Stimulated activated CD8-positive, alpha-beta memory T cell treated with anti-CD3 and anti-CD28 coated beads, Interleukin-12 subunit alpha, Interleukin-12 subunit beta, amount 100 ng/mL, for 24 hours (primary cell): ENCODE results near the gene SLITRK6.
"Not testable (repeated sequence)": the region's sequence is repeated elsewhere in the genome, so short reads cannot be mapped to it uniquely, and the experiment has no call there.

Source experiments
- DNase-seq: peaks from one replicate; pipeline ENCODE4 v3.0.0-alpha.2; 2020; ENCODE audit errors: extremely low read depth

Gene SLITRK6, protein sequence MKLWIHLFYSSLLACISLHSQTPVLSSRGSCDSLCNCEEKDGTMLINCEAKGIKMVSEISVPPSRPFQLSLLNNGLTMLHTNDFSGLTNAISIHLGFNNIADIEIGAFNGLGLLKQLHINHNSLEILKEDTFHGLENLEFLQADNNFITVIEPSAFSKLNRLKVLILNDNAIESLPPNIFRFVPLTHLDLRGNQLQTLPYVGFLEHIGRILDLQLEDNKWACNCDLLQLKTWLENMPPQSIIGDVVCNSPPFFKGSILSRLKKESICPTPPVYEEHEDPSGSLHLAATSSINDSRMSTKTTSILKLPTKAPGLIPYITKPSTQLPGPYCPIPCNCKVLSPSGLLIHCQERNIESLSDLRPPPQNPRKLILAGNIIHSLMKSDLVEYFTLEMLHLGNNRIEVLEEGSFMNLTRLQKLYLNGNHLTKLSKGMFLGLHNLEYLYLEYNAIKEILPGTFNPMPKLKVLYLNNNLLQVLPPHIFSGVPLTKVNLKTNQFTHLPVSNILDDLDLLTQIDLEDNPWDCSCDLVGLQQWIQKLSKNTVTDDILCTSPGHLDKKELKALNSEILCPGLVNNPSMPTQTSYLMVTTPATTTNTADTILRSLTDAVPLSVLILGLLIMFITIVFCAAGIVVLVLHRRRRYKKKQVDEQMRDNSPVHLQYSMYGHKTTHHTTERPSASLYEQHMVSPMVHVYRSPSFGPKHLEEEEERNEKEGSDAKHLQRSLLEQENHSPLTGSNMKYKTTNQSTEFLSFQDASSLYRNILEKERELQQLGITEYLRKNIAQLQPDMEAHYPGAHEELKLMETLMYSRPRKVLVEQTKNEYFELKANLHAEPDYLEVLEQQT

DNA sequence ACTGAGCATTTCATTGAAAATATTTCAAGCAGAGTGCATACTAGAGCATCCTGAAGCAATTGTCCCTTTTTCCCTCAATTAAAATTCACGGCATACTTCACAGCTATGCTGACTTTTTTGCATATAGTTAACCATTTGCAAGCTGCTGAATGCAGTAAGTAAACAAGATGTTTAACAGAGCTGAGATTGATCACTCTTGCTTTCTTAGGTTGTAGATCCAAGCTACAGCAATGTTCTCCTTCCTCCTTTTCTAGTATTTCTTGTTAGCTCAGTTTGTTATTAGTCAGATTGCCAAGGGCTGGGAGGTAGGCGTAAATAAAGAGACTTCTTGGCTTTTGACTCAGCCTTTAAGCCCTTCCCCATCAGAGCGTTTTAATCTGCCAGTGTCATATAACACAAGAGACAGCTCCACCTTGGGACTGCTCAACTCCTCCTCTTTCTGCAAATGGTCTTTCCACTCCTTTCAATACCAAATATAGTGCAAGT is at the start of gene SLITRK6:
SLITRK6 (minus strand) TSS at position 323 of the 486 bp plus-strand sequence. CDS start 2,911 bp downstream, outside the sequence.
- no peak for DNase-seq

DNA sequence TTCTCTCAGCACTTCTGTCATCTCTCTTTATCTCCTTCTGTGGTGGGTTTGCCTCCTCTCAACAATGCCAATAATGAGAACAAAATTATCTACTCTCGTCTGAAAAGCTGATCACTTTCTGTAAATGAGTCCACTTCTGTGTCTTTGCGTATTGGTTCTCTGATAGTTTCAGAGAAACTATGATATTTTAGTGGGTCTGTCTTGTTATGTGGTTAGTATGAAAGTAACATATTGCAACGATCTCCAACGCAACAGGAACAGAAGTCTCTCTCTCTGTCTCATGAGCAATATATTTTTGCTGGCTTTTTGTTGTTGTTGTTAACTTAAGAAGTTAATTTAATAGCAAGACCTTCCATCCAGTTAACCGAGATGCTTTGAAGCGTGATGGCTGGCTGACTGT is 47.8 kb upstream of the SLITRK6 start:
- DNase-seq: no peak

DNA sequence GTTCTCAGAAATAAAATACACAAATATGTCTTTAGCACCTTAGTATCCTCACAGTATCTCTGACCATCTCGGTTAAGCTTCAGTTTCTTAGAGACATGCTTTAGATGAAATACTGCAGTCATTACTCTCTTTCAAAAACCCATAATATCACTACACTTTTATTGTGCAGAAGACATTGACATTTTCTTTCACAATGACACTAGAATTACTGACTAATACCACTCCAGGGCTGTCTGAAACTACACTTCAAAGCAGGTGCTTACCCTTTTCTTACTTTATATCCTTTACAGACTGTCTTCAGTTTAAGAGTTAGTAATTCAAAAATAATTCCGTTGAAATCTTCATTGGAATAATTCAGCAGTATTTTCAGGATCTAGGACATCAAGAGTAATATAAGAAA is 42.2 kb upstream of the SLITRK6 start:
- no peak for DNase-seq

DNA sequence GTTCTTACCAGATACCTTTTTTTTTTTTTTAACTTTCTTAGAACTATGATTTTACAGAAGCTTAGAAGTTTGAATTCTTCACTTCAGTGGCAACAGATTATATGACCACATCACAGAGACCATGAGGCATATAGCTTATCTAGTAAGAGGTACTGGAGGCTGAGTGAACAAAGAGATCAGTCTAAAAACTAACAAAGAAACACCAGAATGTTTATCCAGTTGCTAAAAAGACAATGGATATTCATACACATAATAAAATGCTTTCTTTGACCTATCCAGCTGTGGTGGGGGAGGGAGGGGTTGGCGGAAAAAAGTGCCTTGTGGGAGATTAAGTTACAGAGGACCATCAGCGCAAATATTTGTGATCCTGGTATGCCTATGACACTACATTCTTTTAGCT is 34.7 kb upstream of the SLITRK6 start:
- no peak for DNase-seq

DNA sequence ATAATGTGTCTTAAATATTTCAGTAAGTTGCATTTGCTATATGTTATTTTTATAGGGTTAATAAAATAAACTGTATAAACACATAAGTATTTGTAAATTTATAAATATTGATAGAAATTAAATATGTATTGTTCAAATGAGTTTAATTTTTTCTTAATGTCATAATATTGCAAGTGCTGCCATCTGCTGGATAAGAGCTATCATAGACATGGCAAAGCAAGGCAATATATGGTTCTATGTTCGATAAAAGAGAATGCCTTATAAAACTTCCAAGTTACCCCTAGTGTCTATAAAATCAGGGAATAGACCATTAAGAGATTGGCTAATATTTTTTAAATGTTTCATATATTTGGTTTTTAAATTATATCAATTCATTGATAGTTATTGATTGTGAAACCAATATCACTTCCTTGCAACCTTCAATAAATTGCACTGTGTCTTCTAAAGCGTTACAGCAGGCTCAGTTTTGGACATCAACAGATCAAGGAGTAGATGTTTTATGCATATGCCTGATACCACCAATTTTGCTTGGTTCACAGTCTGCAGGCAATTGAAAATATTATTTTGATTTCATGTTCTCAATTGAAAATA is 29.0 kb upstream of the SLITRK6 start:
- no peak for DNase-seq

DNA sequence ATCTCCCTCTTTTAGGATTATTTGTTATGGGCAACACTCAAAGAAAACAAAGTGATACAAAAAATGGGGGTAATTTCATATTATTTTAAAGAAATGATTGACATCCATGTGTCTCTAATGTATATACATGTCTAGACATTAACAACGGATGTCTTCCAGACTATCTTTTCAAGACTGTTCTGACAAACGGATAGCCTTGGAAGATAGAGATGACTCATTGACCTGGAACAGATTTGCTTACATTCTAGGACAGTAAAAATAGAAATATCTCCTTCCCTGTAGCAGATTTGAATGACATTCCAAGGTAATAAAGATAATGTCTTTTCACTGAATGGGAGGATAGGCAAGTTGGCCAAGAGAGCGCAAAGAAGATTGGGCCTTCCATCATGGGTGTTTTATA is 26.2 kb upstream of the SLITRK6 start:
- DNase-seq: no peak

DNA sequence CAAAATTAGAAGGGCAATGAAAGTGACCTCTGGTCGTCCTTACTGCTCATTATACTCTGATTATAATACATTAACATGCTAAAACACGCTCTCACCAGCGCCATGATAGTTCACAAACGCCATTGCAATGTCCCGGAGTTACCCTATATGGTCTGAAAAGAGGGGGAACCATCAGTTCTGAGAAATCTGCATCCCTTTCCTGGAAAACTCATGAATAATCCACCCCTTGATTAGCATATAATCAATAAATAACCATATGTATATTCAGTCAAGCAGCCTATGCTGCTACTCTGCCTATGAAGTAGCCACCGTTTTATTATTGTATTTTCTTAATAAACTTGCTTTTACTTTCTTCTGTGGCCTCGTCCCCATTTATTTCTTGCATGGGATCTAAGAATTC is 24.6 kb upstream of the SLITRK6 start:
- no peak for DNase-seq

DNA sequence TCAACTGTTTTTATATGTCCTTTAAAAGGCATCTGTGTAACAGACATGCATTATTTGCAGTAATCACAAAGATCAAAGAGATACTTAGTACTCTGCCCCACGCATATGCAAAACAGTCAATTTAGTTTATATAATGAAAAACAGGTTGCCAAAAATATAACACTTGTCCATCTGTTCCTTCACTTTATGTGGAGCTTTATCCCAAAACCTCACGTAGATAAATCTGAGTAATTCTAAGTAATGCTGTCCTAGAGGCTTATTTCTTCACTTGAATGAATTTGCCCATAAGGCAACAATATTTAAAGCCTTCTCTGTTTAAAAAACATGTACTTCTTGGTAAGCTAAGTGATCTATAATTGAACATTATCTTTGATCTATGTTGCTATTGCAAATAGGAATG is 20.3 kb upstream of the SLITRK6 start:
- DNase-seq: no peak

DNA sequence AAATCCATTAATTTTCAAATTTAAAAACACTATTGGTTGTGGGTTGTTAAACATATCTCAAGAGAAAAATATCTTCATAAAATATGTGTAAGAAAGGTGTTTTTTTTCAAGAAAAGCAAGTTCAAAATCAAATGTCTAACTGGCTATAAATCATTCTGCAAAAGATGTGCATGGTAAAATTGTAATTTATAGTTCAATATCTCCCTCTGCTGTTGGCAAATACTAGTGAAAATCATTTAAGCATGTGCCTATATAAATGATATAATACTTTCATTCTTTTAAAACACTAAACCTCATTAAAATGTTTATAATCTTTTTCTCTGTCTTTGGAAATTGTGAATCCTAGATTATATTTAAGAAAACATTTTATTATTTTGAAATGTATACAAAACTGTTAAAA is 17.2 kb upstream of the SLITRK6 start:
- no peak for DNase-seq

DNA sequence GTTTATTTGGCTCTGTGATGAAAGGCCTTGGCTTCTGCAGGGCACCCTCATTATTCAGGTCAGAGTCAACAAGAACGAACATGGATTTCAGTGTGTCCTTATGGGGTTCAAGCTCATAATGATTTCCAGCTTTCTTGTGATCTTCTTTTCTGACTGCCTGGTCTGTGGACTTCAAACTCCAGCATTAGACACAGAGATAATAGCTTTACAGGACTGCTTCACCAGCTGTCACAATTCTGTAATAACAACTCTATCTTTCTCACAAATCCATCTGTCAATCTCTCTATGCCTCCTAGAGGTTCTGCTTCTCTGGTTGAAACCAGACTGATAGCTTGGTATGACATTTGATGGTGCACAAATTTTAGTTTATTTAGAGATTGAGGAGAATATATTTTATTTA is 13.1 kb upstream of the SLITRK6 start:
- DNase-seq: no peak

DNA sequence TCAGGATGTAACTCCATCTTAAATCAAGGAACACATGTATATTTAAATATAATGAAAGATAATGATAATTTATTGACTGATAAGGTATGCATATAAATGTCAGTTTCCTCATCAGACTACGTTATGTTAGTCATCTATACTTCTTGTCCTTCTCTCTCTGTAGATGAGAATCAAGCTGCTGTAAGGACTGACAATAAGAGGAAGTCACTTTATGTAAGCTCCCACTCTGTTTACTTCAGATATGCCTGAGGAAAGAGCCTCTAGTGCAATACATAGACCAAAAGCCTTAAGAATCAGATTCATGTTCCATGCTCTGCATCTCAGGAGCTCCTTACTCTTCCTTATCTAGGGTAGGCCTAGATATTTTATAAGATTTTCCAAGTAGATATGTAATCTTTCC is 9.6 kb upstream of the SLITRK6 start:
- DNase-seq: no peak

DNA sequence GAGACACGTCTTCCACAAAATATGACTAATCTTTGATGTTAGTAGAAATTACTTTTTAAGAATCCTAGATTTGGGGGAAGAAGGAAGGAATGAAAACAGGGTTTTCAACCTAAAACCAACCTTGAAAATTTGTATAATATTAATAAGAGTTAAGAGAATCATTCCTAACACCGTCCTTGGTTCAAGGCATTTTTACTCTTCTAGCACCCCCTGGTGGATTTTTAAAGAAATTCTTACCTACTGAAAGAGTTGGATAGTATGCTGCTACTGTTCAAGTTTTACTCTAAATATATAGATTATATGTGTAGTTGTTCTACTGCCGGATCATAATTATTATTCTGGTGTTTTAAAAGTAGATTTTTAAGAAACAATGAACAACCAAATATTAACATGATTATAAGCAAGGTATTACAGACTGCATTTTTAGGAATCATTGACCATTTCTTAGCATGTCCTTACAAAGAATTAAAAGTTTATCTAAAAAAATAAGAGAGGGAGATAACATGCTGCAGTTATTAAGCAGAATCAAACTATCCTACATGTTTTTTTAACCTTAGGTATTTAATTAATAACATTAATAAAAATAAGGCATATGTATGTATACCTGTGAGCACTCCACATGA is 7.4 kb upstream of the SLITRK6 start:
- no peak for DNase-seq

DNA sequence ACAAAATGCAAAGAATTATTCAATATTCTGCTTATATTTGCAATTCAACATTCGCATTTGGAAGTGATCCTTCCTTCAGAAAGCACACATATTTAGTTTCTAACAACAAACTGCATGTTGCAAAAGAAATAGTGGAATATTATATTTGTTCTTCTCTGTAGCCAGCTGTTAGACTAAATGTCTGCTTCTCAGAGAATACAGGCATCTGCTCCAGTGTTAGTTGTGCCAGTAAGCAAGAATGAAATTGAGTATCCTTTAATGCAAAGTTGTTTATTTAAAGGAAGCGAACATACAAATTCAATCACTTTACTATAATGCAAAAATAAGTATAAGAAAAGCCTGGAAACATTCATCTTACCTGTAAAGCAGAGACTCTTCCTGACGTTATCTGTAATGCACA is 663 bp downstream of the SLITRK6 start:
- DNase-seq: no peak

DNA sequence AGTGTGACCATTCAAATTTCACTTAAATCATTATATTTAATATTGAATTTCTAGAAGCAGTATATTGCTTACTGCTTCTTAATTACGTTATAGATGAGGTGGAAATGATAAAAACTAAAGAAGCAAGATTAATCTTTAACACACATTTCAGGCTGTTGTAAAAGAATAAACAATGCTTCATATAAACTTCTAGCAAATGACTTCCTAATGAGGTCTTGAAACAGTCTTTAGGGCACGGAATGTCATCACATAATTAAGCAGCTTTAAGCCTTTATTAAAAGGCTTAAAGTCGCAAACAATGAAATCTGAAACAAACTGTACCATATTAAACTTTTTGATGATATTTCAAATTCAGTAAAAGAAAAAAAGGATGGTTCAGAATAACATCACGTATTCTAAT is 1.9 kb downstream of the SLITRK6 start:
- DNase-seq: no peak

DNA sequence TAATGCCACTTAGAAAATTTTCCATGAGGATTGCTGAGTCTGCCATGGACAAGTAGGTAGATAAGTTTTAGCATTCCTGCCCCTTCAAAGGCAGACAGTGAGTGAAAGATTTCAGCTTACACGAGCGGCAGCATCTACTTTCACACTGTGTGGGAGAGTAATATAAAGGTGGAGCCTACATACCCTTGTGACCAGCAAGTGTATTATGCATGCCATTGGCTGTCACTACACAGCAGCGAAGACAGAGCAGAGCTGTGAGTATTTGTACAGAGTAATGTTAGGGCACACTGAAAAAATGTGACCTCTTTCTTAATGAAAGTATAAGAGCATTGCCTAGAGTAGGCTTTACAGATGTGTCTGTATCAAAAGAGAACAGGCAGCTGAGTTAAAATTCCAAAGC is 14.0 kb downstream of the SLITRK6 start:
- no peak for DNase-seq

DNA sequence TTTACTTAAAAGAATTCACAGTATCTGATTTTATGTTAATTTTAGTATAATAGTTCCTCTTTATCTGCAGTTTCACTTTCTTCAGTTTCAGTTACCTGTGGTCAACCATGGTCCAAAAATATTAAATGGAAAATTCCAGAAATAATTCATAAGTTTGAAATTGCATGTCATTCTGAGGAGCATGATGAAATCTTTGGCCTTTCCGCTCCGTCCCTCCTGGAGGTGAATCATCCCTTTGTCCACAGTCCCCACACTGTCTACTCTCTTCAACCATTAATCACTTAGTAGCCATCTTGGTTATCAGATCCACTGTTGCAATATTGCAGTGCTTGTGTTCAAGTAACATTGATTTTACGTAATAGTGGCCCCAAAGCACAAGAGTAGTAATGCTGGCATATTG is 26.9 kb downstream of the SLITRK6 start:
- DNase-seq: no peak

DNA sequence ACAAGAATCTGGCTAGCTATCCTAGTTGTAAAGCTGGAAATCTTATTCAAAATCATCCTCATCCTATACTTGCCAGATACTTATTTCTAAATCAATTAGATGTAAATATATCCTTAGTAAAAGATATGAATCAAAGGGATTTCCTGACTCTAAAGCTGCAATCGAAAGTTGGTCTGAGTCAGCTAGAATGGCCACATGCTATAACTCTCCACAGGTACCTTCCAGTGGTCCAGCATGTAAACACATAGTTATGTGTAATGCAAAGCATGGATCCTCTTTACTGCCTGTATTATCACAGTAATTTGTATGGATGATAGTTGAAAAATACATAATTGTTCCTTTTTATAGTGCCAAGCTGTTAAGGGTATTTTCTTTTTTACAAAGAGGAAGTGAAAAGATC is 27.4 kb downstream of the SLITRK6 start:
- no peak for DNase-seq

DNA sequence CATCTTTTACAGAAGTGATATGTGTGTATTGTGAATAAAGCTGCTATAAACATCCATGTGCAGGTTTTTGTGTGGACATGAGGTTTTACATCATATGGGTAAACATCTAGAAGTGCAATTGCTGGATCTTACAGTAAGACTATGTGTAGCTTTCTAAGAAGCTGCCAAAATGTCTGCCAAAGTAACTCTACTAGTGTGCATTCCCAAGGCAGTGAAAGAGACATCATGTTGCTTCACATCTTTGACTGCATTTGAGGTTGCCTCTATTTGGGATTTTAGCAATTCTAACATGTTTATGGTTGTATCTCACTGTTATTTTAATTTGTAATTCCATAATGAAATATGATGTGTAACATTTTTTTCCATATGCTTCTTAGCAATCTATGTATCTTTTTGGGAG is 30.3 kb downstream of the SLITRK6 start:
- DNase-seq: no peak

DNA sequence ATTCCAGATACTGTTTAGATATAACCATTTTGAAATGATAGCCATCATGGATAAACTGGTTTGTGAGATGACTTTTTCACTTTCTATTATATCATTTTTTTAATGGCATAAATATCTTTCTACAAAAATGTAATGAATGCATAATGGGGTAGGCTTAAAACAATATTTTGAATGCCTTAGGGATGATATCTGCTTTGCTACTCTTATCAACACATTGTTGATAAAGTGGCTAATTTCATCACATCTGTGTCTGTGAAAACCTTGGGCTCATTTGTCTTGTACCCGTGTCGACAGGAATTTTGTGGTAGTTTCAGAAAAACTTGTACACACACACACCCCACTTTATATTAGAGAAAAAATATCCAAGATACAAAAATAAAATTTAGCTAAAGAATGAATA is 44.1 kb downstream of the SLITRK6 start:
- no peak for DNase-seq

DNA sequence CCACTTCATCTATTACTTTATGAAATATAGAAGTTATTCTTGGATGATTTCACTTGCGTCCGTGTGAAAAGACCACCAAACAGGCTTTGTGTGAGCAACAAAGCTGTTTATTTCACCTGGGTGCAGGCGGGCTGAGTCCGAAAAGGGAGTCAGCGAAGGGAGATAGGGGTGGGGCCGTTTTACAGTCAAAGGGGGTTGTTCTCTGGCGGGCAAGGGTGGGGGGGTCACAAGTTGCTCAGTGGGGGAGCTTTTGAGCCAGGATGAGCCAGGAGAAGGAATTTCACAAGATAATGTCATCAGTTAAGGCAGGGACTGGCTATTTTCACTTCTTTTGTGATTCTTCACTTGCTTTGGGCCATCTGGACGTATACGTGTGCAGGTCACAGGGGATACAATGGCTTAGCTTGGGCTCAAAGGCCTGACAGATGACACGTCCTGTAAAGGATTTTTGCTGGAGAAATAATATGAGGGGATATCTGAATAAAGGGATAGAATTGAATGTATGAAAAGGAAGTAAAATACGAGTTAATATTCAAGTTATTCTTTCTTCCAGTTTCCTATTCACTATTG is 55.9 kb downstream of the SLITRK6 start:
- not testable (repeated sequence) for DNase-seq
